MM.1S (cell line): ENCODE results near the gene AP2A1.

ENCODE experiments used
- DNase-seq: peaks from one replicate; pipeline ENCODE4 v3.0.0-alpha.2; 2015
- H2AFZ ChIP-seq: fragments of 300-600 bp; sonication (generic); 2 replicates; pipeline ENCODE4 v1.6.0; 2016; ENCODE audit warnings: antibody characterized with exemption, low read length
- H3F3A ChIP-seq: fragments of 300-600 bp; sonication (generic); 2 replicates; pipeline ENCODE4 v1.6.1; 2016; ENCODE audit warnings: mild to moderate bottlenecking, antibody characterized with exemption, low read length, moderate library complexity, mixed read lengths; ENCODE audit not compliant: insufficient read depth
- H3K27ac ChIP-seq: fragments of 300-600 bp; sonication (generic); 2 replicates; pipeline ENCODE4 v1.5.1; 2016; ENCODE audit warnings: mild to moderate bottlenecking, low read length
- H3K27me3 ChIP-seq: fragments of 300-600 bp; sonication (generic); replicated peaks from 2 replicates; pipeline ENCODE4 v1.6.0; 2016; ENCODE audit warnings: low read length; ENCODE audit not compliant: insufficient read depth
- H3K36me3 ChIP-seq: fragments of 300-600 bp; sonication (generic); replicated peaks from 2 replicates; pipeline ENCODE4 v1.6.1; 2016; ENCODE audit warnings: mild to moderate bottlenecking, low read length, mixed read lengths; ENCODE audit not compliant: insufficient read depth
- H3K4me1 ChIP-seq: fragments of 300-600 bp; sonication (generic); 2 replicates; pipeline ENCODE4 v1.6.1; 2016; ENCODE audit warnings: low read length, mixed read lengths
- H3K4me2 ChIP-seq: fragments of 300-600 bp; sonication (generic); 2 replicates; pipeline ENCODE4 v1.6.0; 2016; ENCODE audit warnings: low read depth, low read length
- H3K4me3 ChIP-seq: fragments of 300-600 bp; sonication (generic); 2 replicates; pipeline ENCODE4 v1.5.1; 2016; ENCODE audit warnings: low read length, mixed read lengths
- H3K79me2 ChIP-seq: fragments of 300-600 bp; sonication (generic); 2 replicates; pipeline ENCODE4 v1.6.1; 2016; ENCODE audit warnings: mixed run types, low read length, mixed read lengths
- H3K9ac ChIP-seq: fragments of 300-600 bp; sonication (generic); 2 replicates; pipeline ENCODE4 v1.6.1; 2016; ENCODE audit warnings: low read length, mixed read lengths
- H3K9me2 ChIP-seq: fragments of 300-600 bp; sonication (generic); replicated peaks from 2 replicates; pipeline ENCODE4 v1.6.1; 2016; ENCODE audit warnings: mild to moderate bottlenecking, low read length, mixed read lengths; ENCODE audit not compliant: insufficient read depth
- H3K9me3 ChIP-seq: fragments of 300-600 bp; sonication (generic); replicated peaks from 2 replicates; pipeline ENCODE4 v1.6.1; 2016; ENCODE audit warnings: mild to moderate bottlenecking, low read length, mixed read lengths; ENCODE audit not compliant: insufficient read depth
- H4K20me1 ChIP-seq: fragments of 300-600 bp; sonication (generic); 2 replicates; pipeline ENCODE4 v1.6.1; 2016; ENCODE audit warnings: mild to moderate bottlenecking, low read length, moderate library complexity, mixed read lengths; ENCODE audit not compliant: insufficient read depth
- EZH2 ChIP-seq: fragments of 300-600 bp; sonication (generic); optimal IDR thresholded peaks from 2 replicates; pipeline ENCODE3; 2017; ENCODE audit warnings: low read depth, mild to moderate bottlenecking, antibody characterized with exemption, low read length, mixed read lengths
- EZH2phosphoT487 ChIP-seq: fragments of 300-600 bp; sonication (generic); IDR thresholded peaks from 2 replicates; pipeline ENCODE4 v1.6.1; 2018; ENCODE audit warnings: antibody characterized with exemption, low read length
- TF ChIP-seq, protein P1 (sequence below): fragments of 300-600 bp; sonication (generic); IDR thresholded peaks from 2 replicates; pipeline ENCODE4 v1.5.1; 2016; ENCODE audit warnings: antibody characterized with exemption, low read length, mixed read lengths

Gene AP2A1

GRCh38 chr19:49833599-49833998, 66.8 kb downstream of the AP2A1 start:
- H3K79me2 ChIP-seq, result no peaks in the 10 kb centered on the region
- no peak overlapping the region for H3K4me3 ChIP-seq
- no peak overlapping the region for H3K9ac ChIP-seq
- H3K27me3 ChIP-seq, result no peaks in the 10 kb centered on the region
- no peak overlapping the region for H3K4me2 ChIP-seq
- no peaks in the 10 kb centered on the region for H3K4me1 ChIP-seq
- DNase-seq, result no peak
- TF ChIP-seq EZH2 (no peak), EZH2phosphoT487 (no peak)
- TF ChIP-seq, protein P1, sequence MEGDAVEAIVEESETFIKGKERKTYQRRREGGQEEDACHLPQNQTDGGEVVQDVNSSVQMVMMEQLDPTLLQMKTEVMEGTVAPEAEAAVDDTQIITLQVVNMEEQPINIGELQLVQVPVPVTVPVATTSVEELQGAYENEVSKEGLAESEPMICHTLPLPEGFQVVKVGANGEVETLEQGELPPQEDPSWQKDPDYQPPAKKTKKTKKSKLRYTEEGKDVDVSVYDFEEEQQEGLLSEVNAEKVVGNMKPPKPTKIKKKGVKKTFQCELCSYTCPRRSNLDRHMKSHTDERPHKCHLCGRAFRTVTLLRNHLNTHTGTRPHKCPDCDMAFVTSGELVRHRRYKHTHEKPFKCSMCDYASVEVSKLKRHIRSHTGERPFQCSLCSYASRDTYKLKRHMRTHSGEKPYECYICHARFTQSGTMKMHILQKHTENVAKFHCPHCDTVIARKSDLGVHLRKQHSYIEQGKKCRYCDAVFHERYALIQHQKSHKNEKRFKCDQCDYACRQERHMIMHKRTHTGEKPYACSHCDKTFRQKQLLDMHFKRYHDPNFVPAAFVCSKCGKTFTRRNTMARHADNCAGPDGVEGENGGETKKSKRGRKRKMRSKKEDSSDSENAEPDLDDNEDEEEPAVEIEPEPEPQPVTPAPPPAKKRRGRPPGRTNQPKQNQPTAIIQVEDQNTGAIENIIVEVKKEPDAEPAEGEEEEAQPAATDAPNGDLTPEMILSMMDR, result no peak
- no peaks in the 10 kb centered on the region for H3K9me3 ChIP-seq
- H2AFZ ChIP-seq, result no peak overlapping the region
- H3F3A ChIP-seq, result no peaks in the 10 kb centered on the region
- H4K20me1 ChIP-seq, result no peaks in the 10 kb centered on the region
- H3K27ac ChIP-seq, result no peak overlapping the region
- H3K9me2 ChIP-seq, result no peaks in the 10 kb centered on the region
- no peaks in the 10 kb centered on the region for H3K36me3 ChIP-seq

DNA sequence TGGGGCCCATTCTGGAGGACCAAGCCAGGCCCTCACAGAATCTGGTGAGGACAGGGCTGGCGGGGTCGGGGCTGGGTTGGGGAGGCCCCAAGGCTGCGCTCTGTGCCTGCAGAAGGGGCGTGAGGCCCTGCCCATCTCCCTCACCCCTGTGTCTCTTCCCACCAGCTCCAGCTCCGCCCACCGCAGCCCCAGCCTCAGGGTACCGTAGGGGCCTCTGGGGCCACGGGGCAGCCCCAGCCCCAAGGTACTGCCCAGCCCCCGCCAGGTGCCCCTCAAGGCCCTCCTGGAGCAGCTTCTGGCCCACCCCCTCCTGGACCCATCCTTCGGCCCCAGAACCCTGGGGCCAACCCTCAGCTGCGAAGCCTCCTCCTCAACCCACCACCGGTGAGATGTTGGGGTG, 68.8 kb downstream of the AP2A1 start:
- Histone ChIP-seq H3K9me2 (no peaks in the 10 kb centered on the region), H3K4me1 (no peaks in the 10 kb centered on the region), H3K36me3 (no peaks in the 10 kb centered on the region), H3F3A (no peaks in the 10 kb centered on the region), H3K9ac (no peak overlapping the region), H3K27ac (no peak overlapping the region), H4K20me1 (no peaks in the 10 kb centered on the region), H3K27me3 (no peaks in the 10 kb centered on the region), H3K4me2 (no peak overlapping the region), H3K4me3 (no peak overlapping the region), H2AFZ (no peak overlapping the region), H3K9me3 (no peaks in the 10 kb centered on the region), H3K79me2 (no peaks in the 10 kb centered on the region)
- TF ChIP-seq, protein P1, result no peak
- no peak for TF ChIP-seq EZH2phosphoT487
- TF ChIP-seq EZH2, result no peak
- no peak for DNase-seq

DNA sequence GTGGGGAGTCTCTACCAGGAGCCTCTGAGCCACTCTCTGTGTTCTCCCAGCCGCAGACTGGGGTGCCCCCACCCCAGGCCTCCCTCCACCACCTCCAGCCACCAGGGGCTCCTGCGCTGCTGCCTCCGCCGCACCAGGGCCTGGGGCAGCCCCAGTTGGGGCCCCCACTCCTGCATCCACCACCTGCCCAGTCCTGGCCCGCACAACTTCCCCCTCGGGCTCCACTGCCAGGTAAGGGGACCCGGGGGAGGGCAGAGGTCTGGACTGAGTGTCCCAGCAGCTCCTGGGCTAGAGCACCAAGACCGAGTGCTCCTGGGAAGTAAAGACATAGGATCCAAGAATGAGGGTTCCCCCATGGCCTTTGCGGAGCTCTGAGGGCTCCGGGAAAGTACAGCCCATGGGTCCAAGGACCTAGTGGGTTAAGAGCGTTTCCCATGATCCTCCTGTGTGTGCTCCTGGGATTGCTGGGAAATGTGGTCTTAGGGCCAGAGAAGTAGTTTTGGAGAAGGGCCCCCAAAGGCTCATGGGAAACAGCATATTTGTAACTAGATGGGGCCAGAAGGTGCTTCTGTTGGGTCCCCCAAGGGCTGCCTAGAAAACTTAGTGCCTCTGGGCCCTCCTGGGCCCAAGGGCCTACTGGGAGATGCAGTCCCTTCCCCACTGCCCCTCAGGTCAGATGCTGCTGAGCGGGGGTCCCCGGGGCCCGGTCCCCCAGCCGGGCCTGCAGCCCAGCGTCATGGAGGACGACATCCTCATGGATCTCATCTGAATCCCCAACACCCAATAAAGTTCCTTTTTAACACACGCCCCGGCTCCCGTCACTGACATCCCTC, 69.6 kb downstream of the AP2A1 start:
- no peaks in the 10 kb centered on the region for H4K20me1 ChIP-seq
- no peak for DNase-seq
- TF ChIP-seq EZH2phosphoT487 (no peak), EZH2 (no peak)
- TF ChIP-seq, protein P1, result no peak
- H3K9me2 ChIP-seq, result no peaks in the 10 kb centered on the region
- no peaks in the 10 kb centered on the region for H3K27me3 ChIP-seq
- no peaks in the 10 kb centered on the region for H3K36me3 ChIP-seq
- no peak overlapping the region for H3K9ac ChIP-seq
- H3F3A ChIP-seq, result no peaks in the 10 kb centered on the region; the same call in 1 of the 2 replicates
- no peak overlapping the region for H3K4me3 ChIP-seq
- no peaks in the 10 kb centered on the region for H3K9me3 ChIP-seq
- no peak overlapping the region for H2AFZ ChIP-seq
- no peaks in the 10 kb centered on the region for H3K79me2 ChIP-seq
- no peaks in the 10 kb centered on the region for H3K4me1 ChIP-seq
- no peak overlapping the region for H3K27ac ChIP-seq
- no peak overlapping the region for H3K4me2 ChIP-seq
